ENCODE measurements around the gene CCDC186.

GRCh38 chr10:114077347-114077746, 96.7 kb downstream of the CCDC186 start:
- TF ChIP-seq RXRA (IDR thresholded peaks at IDR 0.05; ENCODE audit: insufficient read depth, low read depth, low read length) (no peak), POLR2A (IDR thresholded peaks at IDR 0.05; ENCODE audit: control extremely low read depth in 1 of 2, low read depth in 2 of 2, low read length in 2 of 2) (no peak), EP300 (IDR thresholded peaks at IDR 0.05; ENCODE audit: borderline replicate concordance in 1 of 2, low read depth in 2 of 2, low read length in 2 of 2) (no peak), POLR2AphosphoS5 (IDR thresholded peaks at IDR 0.05; ENCODE audit: low read depth, low read length) (no peak)
- TF ChIP-seq, protein P1, sequence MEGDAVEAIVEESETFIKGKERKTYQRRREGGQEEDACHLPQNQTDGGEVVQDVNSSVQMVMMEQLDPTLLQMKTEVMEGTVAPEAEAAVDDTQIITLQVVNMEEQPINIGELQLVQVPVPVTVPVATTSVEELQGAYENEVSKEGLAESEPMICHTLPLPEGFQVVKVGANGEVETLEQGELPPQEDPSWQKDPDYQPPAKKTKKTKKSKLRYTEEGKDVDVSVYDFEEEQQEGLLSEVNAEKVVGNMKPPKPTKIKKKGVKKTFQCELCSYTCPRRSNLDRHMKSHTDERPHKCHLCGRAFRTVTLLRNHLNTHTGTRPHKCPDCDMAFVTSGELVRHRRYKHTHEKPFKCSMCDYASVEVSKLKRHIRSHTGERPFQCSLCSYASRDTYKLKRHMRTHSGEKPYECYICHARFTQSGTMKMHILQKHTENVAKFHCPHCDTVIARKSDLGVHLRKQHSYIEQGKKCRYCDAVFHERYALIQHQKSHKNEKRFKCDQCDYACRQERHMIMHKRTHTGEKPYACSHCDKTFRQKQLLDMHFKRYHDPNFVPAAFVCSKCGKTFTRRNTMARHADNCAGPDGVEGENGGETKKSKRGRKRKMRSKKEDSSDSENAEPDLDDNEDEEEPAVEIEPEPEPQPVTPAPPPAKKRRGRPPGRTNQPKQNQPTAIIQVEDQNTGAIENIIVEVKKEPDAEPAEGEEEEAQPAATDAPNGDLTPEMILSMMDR (IDR thresholded peaks at IDR 0.05; ENCODE audit: control extremely low read depth in 1 of 3, insufficient read depth in 1 of 3, low read depth in 1 of 3, low read length in 3 of 3), result no peak
